OCI-LY3 (cell line): ENCODE results near the gene DIP2C.
"Not testable (repeated sequence)": the region's sequence is repeated elsewhere in the genome, so short reads cannot be mapped to it uniquely, and the experiment has no call there.

Experiments used
- H2AFZ ChIP-seq: fragments of 200-600, 300-600 bp; shearing (Covaris generic); 2 replicates; pipeline ENCODE4 v1.6.0; 2014; ENCODE audit warnings: antibody characterized with exemption, low read depth, low read length
- H3K27ac ChIP-seq: fragments of 200-600, 300-600 bp; sonication (generic); 2 replicates; pipeline ENCODE4 v1.5.1; 2014; ENCODE audit warnings: mild to moderate bottlenecking, low read length, moderate library complexity, mixed read lengths
- H3K27me3 ChIP-seq: fragments of 200-600, 300-600 bp; sonication (generic); 2 replicates; pipeline ENCODE4 v1.6.1; 2014; ENCODE audit warnings: low read depth, low read length, mixed read lengths
- H3K36me3 ChIP-seq: fragments of 200-600, 300-600 bp; sonication (generic); replicated peaks from 2 replicates; pipeline ENCODE3; 2014; ENCODE audit warnings: low read depth, low read length, mixed read lengths
- H3K4me1 ChIP-seq: fragments of 300-600, 200-600 bp; sonication (generic); 2 replicates; pipeline ENCODE4 v1.6.1; 2014; ENCODE audit warnings: low read length, mixed read lengths
- H3K4me2 ChIP-seq: fragments of 200-600, 300-600 bp; sonication (generic); 2 replicates; pipeline ENCODE4 v1.6.1; 2014; ENCODE audit warnings: low read length, mixed read lengths
- H3K4me3 ChIP-seq: fragments of 300-600, 200-600 bp; sonication (generic); 2 replicates; pipeline ENCODE4 v1.5.1; 2014; ENCODE audit warnings: antibody characterized with exemption, mild to moderate bottlenecking, low read length, moderate library complexity
- H3K79me2 ChIP-seq: fragments of 300-600, 200-600 bp; shearing (Covaris generic); 2 replicates; pipeline ENCODE4 v1.6.1; 2014; ENCODE audit warnings: mild to moderate bottlenecking, low read length, mixed read lengths
- H3K9ac ChIP-seq: fragments of 300-600, 200-600 bp; shearing (Covaris generic); 2 replicates; pipeline ENCODE4 v1.6.0; 2014; ENCODE audit warnings: mild to moderate bottlenecking, low read length, moderate library complexity
- H3K9me3 ChIP-seq: fragments of 200-600, 300-600 bp; shearing (Covaris generic); 2 replicates; pipeline ENCODE4 v1.6.1; 2014; ENCODE audit warnings: low read length, mixed read lengths; ENCODE audit not compliant: insufficient read depth
- H4K20me1 ChIP-seq: fragments of 200-600, 300-600 bp; sonication (generic); 2 replicates; pipeline ENCODE4 v1.6.1; 2016; ENCODE audit warnings: low read length, mixed read lengths; ENCODE audit not compliant: insufficient read depth
- CTCF ChIP-seq: fragments of 200-600, 300-600 bp; sonication (generic); IDR thresholded peaks from 2 replicates; pipeline ENCODE4 v1.5.1; 2014; ENCODE audit warnings: antibody characterized with exemption, low read length, low read depth
- EZH2phosphoT487 ChIP-seq: fragments of 200-600 bp; shearing (Covaris generic); IDR thresholded peaks from 2 replicates; pipeline ENCODE4 v1.6.1; 2018; ENCODE audit warnings: antibody characterized with exemption, mixed run types, low read depth

The DIP2C gene

GRCh38 chr10:660413-660969, 29.0 kb downstream of the DIP2C start:
- Histone ChIP-seq H3K4me2 (no peak overlapping the region), H3K9me3 (no peaks in the 10 kb centered on the region), H3K27me3 (no peaks in the 10 kb centered on the region), H3K9ac (no peak overlapping the region), H3K4me1 (no peaks in the 10 kb centered on the region), H3K79me2 (no peaks in the 10 kb centered on the region), H4K20me1 (no peaks in the 10 kb centered on the region), H3K27ac (no peak overlapping the region), H3K36me3 (no peaks in the 10 kb centered on the region), H2AFZ (no peak overlapping the region), H3K4me3 (no peak overlapping the region)
- TF ChIP-seq EZH2phosphoT487 = no peak
- TF ChIP-seq CTCF = no peak

GRCh38 chr10:659688-660141, 29.8 kb downstream of the DIP2C start:
- no peak overlapping the region for H3K4me3 ChIP-seq
- H3K27ac ChIP-seq = no peak overlapping the region
- no peaks in the 10 kb centered on the region for H3K27me3 ChIP-seq
- H3K9ac ChIP-seq = no peak overlapping the region
- H3K4me2 ChIP-seq = no peak overlapping the region
- H3K9me3 ChIP-seq = no peaks in the 10 kb centered on the region
- no peaks in the 10 kb centered on the region for H4K20me1 ChIP-seq
- no peaks in the 10 kb centered on the region for H3K4me1 ChIP-seq
- no peak overlapping the region for H2AFZ ChIP-seq
- no peaks in the 10 kb centered on the region for H3K36me3 ChIP-seq
- TF ChIP-seq CTCF (no peak), EZH2phosphoT487 (no peak)
- H3K79me2 ChIP-seq = no peaks in the 10 kb centered on the region

GRCh38 chr10:657816-658350, 31.6 kb downstream of the DIP2C start:
- not testable (repeated sequence) for H3K9me3 ChIP-seq, H3K79me2 ChIP-seq, H3K27me3 ChIP-seq, H2AFZ ChIP-seq, H4K20me1 ChIP-seq, H3K36me3 ChIP-seq, H3K4me1 ChIP-seq, H3K9ac ChIP-seq, H3K4me3 ChIP-seq, H3K4me2 ChIP-seq, H3K27ac ChIP-seq

GRCh38 chr10:656883-657282, 32.6 kb downstream of the DIP2C start:
- H3K79me2 ChIP-seq = no peaks in the 10 kb centered on the region
- H3K27ac ChIP-seq = no peak overlapping the region
- no peaks in the 10 kb centered on the region for H4K20me1 ChIP-seq
- H3K9ac ChIP-seq = no peak overlapping the region
- no peak overlapping the region for H3K4me3 ChIP-seq
- H3K4me1 ChIP-seq = no peaks in the 10 kb centered on the region
- no peaks in the 10 kb centered on the region for H3K9me3 ChIP-seq
- H3K27me3 ChIP-seq = no peaks in the 10 kb centered on the region
- TF ChIP-seq CTCF = no peak
- TF ChIP-seq EZH2phosphoT487 = no peak
- H2AFZ ChIP-seq = no peak overlapping the region
- no peak overlapping the region for H3K4me2 ChIP-seq
- no peaks in the 10 kb centered on the region for H3K36me3 ChIP-seq
